Nephron progenitor cell (in vitro differentiated cells): Measurements from ENCODE around the gene SNAP25.
A peak's percentile ranks its signal among the peaks of the same experiment; 100 is the strongest.

Source experiments
- DNase-seq: peaks from one replicate; pipeline ENCODE4 v3.0.0; 2021
- H3K27ac Mint-ChIP-seq: 2 replicates; pipeline ENCODE4 v1.8.0; 2021; ENCODE audit warnings: mild to moderate bottlenecking, moderate library complexity, mixed read lengths
- H3K27me3 Mint-ChIP-seq: 2 replicates; pipeline ENCODE4 v1.8.0; 2021; ENCODE audit warnings: mild to moderate bottlenecking, low read depth, mixed read lengths; ENCODE audit not compliant: poor library complexity
- H3K36me3 Mint-ChIP-seq: 2 replicates; pipeline ENCODE4 v1.8.0; 2021; ENCODE audit warnings: low read depth, mixed read lengths
- H3K4me1 Mint-ChIP-seq: 2 replicates; pipeline ENCODE4 v1.8.0; 2021; ENCODE audit warnings: mixed read lengths
- H3K4me3 Mint-ChIP-seq: 2 replicates; pipeline ENCODE4 v1.8.0; 2021; ENCODE audit warnings: mild to moderate bottlenecking, moderate library complexity, mixed read lengths
- H3K9me3 Mint-ChIP-seq: 2 replicates; pipeline ENCODE4 v1.8.0; 2021; ENCODE audit warnings: mild to moderate bottlenecking, moderate library complexity, mixed read lengths
- CTCF ChIP-seq: fragments of 200-600 bp; sonication (generic); IDR thresholded peaks from 2 replicates; pipeline ENCODE4 v1.5.0; 2021; ENCODE audit warnings: antibody characterized with exemption

The SNAP25 gene

GRCh38 chr20:10347086-10347880, 128.7 kb downstream of the SNAP25 start:
- no peak overlapping the region for H3K4me3 Mint-ChIP-seq
- peaks cover 4% of the 10 kb centered on the region for H3K4me1 Mint-ChIP-seq
- no peak overlapping the region for H3K27ac Mint-ChIP-seq
- TF ChIP-seq CTCF: no peak
- no peaks in the 10 kb centered on the region for H3K36me3 Mint-ChIP-seq
- DNase-seq: no peak
- peaks cover 12% of the 10 kb centered on the region for H3K9me3 Mint-ChIP-seq
- H3K27me3 Mint-ChIP-seq: peaks cover 3% of the 10 kb centered on the region

GRCh38 chr20:10349118-10349517, 130.5 kb downstream of the SNAP25 start:
- Mint-ChIP-seq H3K9me3 (no peaks in the 10 kb centered on the region), H3K4me3 (no peak overlapping the region), H3K36me3 (no peaks in the 10 kb centered on the region), H3K4me1 (peaks cover 16% of the 10 kb centered on the region), H3K27ac (no peak overlapping the region), H3K27me3 (peaks cover 3% of the 10 kb centered on the region)
- no peak for TF ChIP-seq CTCF
- no peak for DNase-seq

- Mint-ChIP-seq H3K36me3 (no peaks in the 10 kb centered on the region), H3K9me3 (no peaks in the 10 kb centered on the region), H3K27ac (no peak overlapping the region), H3K4me1 (peaks cover 16% of the 10 kb centered on the region), H3K4me3 (no peak overlapping the region), H3K27me3 (peaks cover 3% of the 10 kb centered on the region)
- no peak for TF ChIP-seq CTCF
- no peak for DNase-seq
Measured at GRCh38 chr20:10350188-10350842, 131.7 kb downstream of the SNAP25 start.

GRCh38 chr20:10352934-10353824, 134.5 kb downstream of the SNAP25 start:
- H3K36me3 Mint-ChIP-seq: no peaks in the 10 kb centered on the region
- H3K27me3 Mint-ChIP-seq: peaks cover 7% of the 10 kb centered on the region
- H3K4me3 Mint-ChIP-seq: no peak overlapping the region
- peaks cover 16% of the 10 kb centered on the region for H3K4me1 Mint-ChIP-seq
- peak overlapping the region; percentile 24 for H3K27ac Mint-ChIP-seq
- TF ChIP-seq CTCF: no peak
- DNase-seq: no peak
- H3K9me3 Mint-ChIP-seq: no peaks in the 10 kb centered on the region

GRCh38 chr20:10356628-10357027, 138.0 kb downstream of the SNAP25 start:
- Mint-ChIP-seq H3K27ac (no peak overlapping the region), H3K9me3 (no peaks in the 10 kb centered on the region), H3K27me3 (peaks cover 4% of the 10 kb centered on the region), H3K36me3 (no peaks in the 10 kb centered on the region), H3K4me1 (peaks cover 16% of the 10 kb centered on the region), H3K4me3 (no peak overlapping the region)
- no peak for TF ChIP-seq CTCF
- DNase-seq: no peak
